Rectal smooth muscle tissue (tissue), 1 donor: Measurements from ENCODE around the gene ATG4C.
"Not testable (repeated sequence)": the region's sequence is repeated elsewhere in the genome, so short reads cannot be mapped to it uniquely, and the experiment has no call there.

Experiments
- H3K27ac ChIP-seq: one replicate; pipeline ENCODE4 v1.7.0; 2013; ENCODE audit warnings: low read depth, low read length, inconsistent platforms
- H3K27me3 ChIP-seq: one replicate; pipeline ENCODE4 v1.7.0; 2013; ENCODE audit warnings: low read length; ENCODE audit not compliant: control insufficient read depth, insufficient read depth
- H3K36me3 ChIP-seq: one replicate; pipeline ENCODE4 v1.7.0; 2013; ENCODE audit warnings: low read length; ENCODE audit not compliant: control insufficient read depth, insufficient read depth
- H3K4me1 ChIP-seq: one replicate; pipeline ENCODE4 v1.7.0; 2013; ENCODE audit warnings: low read length; ENCODE audit not compliant: control insufficient read depth, insufficient read depth
- H3K4me3 ChIP-seq: one replicate; pipeline ENCODE4 v1.7.0; 2013; ENCODE audit warnings: low read length
- H3K9ac ChIP-seq: one replicate; pipeline ENCODE4 v1.7.0; 2013; ENCODE audit warnings: low read length

Gene ATG4C, protein sequence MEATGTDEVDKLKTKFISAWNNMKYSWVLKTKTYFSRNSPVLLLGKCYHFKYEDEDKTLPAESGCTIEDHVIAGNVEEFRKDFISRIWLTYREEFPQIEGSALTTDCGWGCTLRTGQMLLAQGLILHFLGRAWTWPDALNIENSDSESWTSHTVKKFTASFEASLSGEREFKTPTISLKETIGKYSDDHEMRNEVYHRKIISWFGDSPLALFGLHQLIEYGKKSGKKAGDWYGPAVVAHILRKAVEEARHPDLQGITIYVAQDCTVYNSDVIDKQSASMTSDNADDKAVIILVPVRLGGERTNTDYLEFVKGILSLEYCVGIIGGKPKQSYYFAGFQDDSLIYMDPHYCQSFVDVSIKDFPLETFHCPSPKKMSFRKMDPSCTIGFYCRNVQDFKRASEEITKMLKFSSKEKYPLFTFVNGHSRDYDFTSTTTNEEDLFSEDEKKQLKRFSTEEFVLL

DNA sequence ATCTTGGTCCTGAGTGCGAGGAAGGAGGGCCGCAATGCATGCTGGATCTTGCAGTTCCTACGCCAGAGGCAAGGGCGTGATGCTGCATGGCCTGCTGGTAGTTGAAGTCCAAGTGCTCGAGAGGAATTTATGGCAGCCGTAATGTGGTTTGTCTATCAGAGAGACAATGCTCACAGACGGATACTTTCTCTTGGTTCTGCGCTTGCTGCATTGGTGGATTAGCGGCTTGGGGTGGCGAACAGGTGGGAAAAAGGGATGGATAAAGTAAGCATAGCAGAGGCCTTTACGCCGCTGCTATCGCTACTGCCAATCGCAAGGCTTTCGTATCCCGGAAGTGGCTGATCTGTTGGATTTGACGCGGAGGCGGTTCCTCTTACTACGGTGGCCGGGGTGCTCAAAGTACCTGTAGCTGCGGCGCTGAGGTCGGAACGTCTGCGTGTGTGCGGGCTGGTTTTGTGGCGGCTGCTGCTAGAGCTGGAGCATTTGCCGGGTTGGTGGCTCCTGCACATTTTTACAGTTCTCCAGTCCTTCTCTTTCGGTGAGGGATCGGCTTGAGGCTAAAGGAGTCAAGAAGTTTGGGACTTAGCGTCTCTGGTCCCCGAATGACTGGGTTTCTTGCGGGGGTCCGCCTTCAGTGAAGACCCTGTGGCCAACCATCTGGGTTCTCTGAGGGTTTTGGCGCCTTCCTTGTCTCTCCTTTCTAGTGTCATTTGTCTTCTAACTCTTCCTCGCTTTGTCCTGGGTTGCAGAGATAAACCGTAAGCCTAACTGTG is at the start of gene ATG4C:
Gene ATG4C (plus strand): TSS at position 397 of the 773 bp plus-strand sequence. CDS start 19,655 bp downstream, outside the sequence.
- Histone ChIP-seq H3K4me3 (peak within 1 kb of the TSS; percentile 93), H3K9ac (peak within 1 kb of the TSS; percentile 88), H3K36me3 (no peaks in the 10 kb centered on the region), H3K27ac (peak within 1 kb of the TSS; percentile 91), H3K27me3 (no peaks in the 10 kb centered on the region), H3K4me1 (no peaks in the 10 kb centered on the region)

DNA sequence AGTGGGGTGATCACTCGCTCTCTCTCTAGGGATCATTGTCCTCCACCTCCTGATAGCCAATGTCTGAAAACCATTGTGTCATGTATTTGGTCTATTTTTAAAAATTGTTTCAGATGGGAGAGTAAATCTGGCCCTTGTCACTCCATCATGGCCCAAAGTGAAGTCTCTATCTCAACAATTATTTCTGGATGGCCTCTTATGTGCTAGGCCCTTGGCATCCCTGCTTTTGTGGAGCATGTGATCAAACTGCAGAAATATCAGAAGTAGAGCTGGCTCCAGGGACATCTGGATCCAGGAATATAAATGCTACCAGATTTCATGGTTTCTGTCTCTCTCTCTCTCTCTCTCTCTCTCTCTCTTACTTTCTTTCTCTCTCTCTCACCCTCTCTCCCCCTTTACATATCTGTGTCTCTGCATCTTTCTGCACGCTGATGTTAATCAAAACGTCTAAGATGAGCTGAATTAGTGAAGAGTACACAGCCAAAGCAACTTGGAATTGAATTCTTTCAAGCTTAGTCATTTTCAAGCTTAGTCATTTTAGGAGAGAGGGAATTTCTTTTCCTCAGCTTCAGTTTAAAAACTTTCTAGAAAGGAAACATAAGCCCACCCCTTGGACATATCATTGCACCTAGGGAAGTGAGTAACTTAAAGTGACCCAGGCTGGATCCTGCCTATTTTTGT is 48.3 kb upstream of the ATG4C start:
- no peak overlapping the region for H3K4me3 ChIP-seq
- H3K27me3 ChIP-seq = no peaks in the 10 kb centered on the region
- H3K27ac ChIP-seq = no peak overlapping the region
- H3K9ac ChIP-seq = no peak overlapping the region
- no peaks in the 10 kb centered on the region for H3K36me3 ChIP-seq
- H3K4me1 ChIP-seq = no peaks in the 10 kb centered on the region

DNA sequence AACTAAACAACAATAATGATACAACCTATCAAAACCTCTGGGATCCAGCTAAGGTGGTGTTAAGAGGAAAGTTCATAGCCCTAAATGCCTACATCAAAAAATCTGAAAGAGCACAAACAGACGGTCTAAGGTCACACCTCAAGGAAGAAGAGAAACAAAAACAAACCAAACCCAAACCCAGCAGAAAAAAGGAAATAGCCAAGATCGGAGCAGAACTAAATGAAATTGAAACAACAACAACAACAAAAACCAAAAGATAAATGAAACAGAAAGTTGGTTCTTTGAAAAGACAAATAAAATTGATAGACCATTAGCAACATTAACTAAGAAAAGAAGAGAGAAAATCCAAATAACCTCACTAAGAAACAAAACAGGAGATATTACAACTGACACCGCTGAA is 43.2 kb upstream of the ATG4C start:
- H3K36me3 ChIP-seq, H3K4me1 ChIP-seq, H3K27me3 ChIP-seq, H3K4me3 ChIP-seq, H3K27ac ChIP-seq, H3K9ac ChIP-seq: not testable (repeated sequence)

DNA sequence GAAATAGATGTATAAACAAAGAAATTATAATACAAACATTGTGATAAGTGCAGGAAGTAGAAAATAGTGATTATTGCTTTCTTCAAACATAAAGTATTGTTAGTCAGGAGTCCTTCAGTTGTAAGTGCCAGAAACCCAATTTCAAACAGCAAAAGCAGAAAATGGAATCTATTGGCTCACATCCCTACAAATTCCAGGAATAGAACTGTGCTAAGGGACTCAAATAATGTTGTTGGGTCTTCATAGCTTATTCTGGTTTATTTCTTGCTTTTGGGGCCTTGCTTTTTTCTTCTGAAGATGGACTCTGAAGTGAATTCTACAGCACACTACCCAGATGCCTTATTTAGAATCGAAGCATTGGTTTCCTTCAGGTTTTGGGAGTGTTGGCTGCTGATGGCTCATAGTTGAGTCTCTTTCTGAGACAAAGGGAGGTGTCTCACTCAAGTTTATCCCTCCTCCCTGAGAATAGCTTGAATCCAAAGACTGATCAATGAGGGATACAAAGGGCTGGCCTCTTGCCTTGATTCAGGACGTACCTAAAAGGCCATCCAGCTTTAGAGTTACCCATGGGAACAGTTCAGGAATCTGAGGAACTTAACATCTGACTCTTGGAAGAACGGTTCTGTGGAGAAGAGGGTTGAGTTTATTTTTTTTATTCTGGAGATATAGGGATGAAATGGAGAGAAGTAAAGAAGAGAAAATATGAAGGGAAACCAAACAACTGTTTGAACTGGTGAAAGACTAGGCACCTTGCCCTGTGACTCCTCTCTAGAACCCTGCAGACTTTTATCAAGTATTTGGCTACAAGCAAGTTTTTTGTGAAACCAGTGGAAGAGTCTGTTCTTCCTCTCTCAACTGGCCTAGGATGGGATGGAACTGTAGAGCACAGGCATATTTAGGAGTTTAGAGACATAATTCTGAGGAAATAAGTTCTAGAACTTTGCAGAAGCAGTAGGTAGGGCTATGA is 39.0 kb upstream of the ATG4C start:
- H3K27ac ChIP-seq = no peak overlapping the region
- no peak overlapping the region for H3K9ac ChIP-seq

DNA sequence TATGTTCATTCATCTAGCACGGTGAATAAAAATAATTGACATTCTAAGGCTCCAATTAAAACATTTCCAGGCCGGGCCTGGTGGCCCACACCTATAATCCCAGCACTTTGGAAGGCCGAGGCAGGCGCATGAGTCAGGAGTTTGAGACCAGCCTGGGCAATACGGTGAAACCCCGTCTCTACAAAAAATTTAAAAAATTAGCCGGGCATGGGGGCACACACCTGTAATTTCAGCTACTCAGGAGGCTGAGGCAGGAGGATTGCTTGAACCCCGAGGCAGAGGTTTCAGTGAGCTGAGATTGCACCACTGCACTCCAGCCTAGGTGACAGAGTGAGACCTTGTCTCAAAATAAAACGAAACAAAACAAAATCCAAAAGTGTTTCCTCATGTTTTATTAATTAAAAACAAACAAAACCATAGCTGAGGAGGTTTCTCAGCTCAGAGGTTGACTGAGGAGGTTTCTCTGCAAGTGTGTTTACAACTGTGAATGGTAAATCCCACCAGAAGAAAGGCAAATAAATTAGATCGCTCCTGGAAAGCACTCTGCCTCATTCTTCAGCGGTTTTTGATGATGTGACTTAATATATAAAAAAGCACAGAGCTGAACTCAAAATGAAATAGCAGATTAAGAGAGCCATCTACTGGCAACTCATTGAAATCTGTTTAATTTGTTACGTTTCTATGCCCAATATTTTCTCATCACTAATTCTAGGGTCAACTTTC is 37.7 kb upstream of the ATG4C start:
- Histone ChIP-seq H3K9ac (no peak overlapping the region), H3K4me1 (peaks cover 2% of the 10 kb centered on the region), H3K27me3 (no peaks in the 10 kb centered on the region), H3K4me3 (no peak overlapping the region), H3K27ac (no peak overlapping the region), H3K36me3 (no peaks in the 10 kb centered on the region)

More for the DNA sequence above, 39.0 kb upstream of the ATG4C start:
- no peak overlapping the region for H3K4me3 ChIP-seq
- no peaks in the 10 kb centered on the region for H3K36me3 ChIP-seq
- no peaks in the 10 kb centered on the region for H3K27me3 ChIP-seq
- H3K4me1 ChIP-seq = peaks cover 2% of the 10 kb centered on the region

DNA sequence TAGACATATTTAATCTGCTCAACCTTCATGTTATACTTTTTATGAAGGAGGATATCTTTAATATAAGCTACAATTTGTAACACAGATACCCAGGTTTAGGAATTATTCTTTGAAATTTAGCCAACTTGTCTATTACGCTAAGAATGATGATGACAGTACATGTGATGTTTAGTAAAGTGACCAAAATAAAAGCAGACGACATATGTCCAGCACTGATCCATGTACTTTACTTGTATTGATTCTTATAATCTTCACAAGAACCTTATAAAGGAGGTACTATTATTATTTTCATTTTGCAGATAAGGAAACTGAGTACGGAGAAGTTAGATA is 37.2 kb upstream of the ATG4C start:
- Histone ChIP-seq H3K9ac (no peak overlapping the region), H3K4me3 (no peak overlapping the region), H3K27ac (no peak overlapping the region), H3K36me3 (no peaks in the 10 kb centered on the region), H3K4me1 (peaks cover 2% of the 10 kb centered on the region), H3K27me3 (no peaks in the 10 kb centered on the region)

DNA sequence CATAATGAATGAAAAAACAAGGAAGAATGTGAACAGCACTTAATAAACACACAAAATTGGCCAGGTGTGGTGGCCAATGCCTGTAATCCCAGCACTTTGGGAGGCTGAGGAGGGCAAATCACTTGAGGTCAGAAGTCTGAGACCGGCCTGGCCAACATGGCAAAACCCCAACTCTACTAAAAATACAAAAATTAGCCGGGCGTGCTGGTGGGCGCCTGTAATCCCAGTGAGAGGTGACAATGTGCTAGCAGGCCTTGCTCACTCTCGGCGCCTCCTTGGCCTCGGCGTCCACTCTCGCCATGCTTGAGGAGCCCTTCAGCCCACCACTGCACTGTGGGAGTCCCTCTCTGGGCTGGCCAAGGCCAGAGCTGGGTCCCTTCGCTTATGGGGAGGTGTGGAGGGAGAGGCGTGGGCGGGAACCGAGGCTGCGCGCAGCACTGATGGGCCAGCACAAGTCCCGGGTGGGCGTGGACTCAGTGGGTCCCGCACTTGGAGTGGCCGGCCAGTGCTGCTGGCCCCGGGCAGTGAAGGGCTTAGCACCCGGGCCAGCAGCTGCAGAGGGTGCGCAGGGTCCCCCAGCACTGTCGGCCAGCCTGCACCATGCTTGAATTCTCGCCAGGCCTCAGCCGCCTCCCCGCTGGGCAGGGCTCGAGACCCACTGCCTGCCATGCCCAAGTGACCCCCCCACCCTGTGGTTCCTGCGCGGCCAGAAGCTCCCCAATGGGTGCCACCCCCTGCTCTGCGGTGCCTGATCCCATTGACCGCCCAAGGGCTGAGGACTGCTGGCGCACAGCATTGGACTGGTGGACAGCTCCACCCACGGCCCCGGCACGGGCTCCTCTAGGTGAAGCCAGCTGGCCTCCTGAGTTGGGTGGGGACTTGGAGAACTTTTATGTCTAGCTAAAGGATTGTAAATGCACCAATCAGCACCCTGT is 30.6 kb upstream of the ATG4C start:
- H3K36me3 ChIP-seq = no peaks in the 10 kb centered on the region
- H3K9ac ChIP-seq = no peak overlapping the region
- H3K27ac ChIP-seq = no peak overlapping the region
- no peak overlapping the region for H3K4me3 ChIP-seq
- no peaks in the 10 kb centered on the region for H3K4me1 ChIP-seq
- no peaks in the 10 kb centered on the region for H3K27me3 ChIP-seq

DNA sequence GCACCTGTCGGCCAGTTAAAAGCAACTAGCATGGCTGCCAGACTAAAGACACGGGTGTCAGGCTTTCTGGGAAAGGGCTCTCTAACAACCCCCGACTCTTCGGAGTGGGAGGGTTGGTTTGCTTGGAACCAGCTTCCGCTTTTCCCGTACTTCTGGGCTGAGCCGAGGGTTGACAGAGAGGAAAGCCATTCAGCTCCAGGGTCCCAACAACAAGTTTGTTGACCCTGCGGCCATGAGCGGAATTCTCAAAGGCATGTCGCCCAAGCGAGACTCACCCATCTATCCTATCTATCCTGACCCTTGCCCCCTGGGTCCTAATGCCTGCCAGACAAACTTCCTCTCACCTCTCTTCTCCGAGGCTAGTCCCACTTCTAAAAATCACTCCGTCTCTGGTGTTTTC is 29.0 kb upstream of the ATG4C start:
- H3K4me3 ChIP-seq, H3K27me3 ChIP-seq, H3K27ac ChIP-seq, H3K36me3 ChIP-seq, H3K4me1 ChIP-seq, H3K9ac ChIP-seq: not testable (repeated sequence)

DNA sequence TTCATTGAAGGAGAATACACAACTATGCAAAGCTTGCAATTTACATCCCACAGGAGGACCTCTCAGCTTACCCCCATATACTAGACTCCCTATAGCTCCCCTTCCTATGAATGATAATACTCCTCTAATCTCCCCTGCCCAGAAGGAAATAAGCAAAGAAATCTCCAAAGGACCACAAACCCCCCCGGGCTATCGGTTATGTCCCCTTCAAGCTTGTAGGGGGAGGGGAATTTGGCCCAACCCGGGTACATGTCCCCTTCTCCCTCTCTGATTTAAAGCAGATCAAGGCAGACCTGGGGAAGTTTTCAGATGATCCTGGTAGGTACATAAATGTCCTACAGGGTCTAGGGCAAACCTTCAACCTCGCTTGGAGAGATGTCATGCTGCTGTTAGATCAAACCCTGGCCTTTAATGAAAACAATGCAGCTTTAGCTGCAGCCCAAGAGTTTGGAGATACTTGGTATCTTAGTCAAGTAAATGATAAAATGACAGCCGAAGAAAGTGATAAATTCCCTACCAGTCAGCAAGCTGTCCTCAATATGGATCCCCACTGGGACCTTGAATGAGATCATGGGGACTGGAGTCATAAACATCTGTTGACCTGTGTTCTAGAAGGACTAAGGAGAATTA is 27.6 kb upstream of the ATG4C start:
- not testable (repeated sequence) for H3K4me3 ChIP-seq, H3K9ac ChIP-seq, H3K4me1 ChIP-seq, H3K36me3 ChIP-seq, H3K27me3 ChIP-seq, H3K27ac ChIP-seq

DNA sequence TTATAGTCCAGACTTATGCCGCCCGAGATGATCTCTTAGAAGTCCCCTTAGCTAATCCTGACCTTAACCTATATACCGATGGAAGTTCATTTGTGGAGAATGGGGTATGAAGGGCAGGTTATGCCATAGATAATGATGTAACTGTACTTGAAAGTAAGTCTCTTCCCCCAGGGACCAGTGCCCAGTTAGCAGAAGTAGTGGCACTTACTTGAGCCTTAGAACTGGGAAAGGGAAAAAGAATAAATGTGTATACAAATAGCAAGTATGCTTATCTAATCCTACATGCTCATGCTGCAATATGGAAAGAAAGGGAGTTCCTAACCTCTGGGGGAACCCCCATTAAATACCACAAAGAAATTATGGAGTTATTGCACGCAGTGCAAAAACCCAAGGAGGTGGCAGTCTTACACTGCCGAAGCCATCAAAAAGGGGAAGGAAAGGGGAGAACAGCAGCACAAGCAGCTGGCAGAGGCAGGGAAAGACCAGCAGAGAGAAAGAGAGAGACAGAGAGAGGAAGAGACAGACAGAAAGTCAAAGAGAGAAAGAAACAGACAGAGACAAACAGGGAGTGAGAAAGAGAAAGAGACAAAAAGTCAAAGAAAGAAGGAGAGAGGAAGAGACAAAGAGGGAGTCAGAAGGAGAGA is 24.6 kb upstream of the ATG4C start:
- not testable (repeated sequence) for H3K9ac ChIP-seq, H3K27ac ChIP-seq, H3K4me3 ChIP-seq, H3K36me3 ChIP-seq, H3K4me1 ChIP-seq, H3K27me3 ChIP-seq
